Common myeloid progenitor, CD34-positive (primary cell): ENCODE measurements around the gene SPRR2G. TPM values are rescaled to one million over a fixed set of nuclear protein-coding genes. Genes with fewer than 3 reads are reported as not detected.
"Not testable (repeated sequence)": the region's sequence is repeated elsewhere in the genome, so short reads cannot be mapped to it uniquely, and the experiment has no call there.

Source experiments
- CTCF ChIA-PET: fragments of 350-600 bp; sonication (Branson Sonifier 250); formaldehyde crosslinking; loops from one replicate; lab custom pipeline; 2021; ENCODE audit warnings: antibody characterized with exemption; lab: Charles Lee
- POLR2A ChIA-PET: fragments of 350-600 bp; sonication (Branson Sonifier 250); formaldehyde crosslinking; loops from one replicate; lab custom pipeline; 2021; ENCODE audit warnings: antibody characterized with exemption; lab: Charles Lee
- DNase-seq, 3 donors: peaks; one replicate each; pipeline versions ENCODE4 v3.0.0 to v3.0.0-alpha.2; 2013
- H3K27ac ChIP-seq, 2 experiments: 1 replicate in 1 of 2; 2 replicates in 1 of 2; pipeline ENCODE4 v1.7.0; 2013; ENCODE audit warnings: inconsistent platforms in 2 of 2, low read length in 2 of 2, mild to moderate bottlenecking in 2 of 2, low read depth in 1 of 2, moderate library complexity in 1 of 2; ENCODE audit not compliant: severe bottlenecking in 2 of 2, insufficient read depth in 1 of 2, poor library complexity in 1 of 2
- H3K27me3 ChIP-seq, 5 experiments: replicated peaks in 2 of 5; 1 replicate in 3 of 5; 2 replicates in 2 of 5; pipeline versions ENCODE4 v1.6.1 to v1.7.0; 2013; ENCODE audit warnings: low read length in 4 of 5, mild to moderate bottlenecking in 2 of 5, moderate library complexity in 2 of 5, inconsistent platforms in 1 of 5; ENCODE audit not compliant: insufficient read depth in 5 of 5, control insufficient read depth in 4 of 5
- H3K36me3 ChIP-seq, 4 experiments: 1 replicate in 2 of 4; 2 replicates in 2 of 4; pipeline versions ENCODE4 v1.6.1 to v1.7.0; 2013; ENCODE audit warnings: low read length in 3 of 4, control low read depth in 1 of 4, mild to moderate bottlenecking in 1 of 4; ENCODE audit not compliant: control insufficient read depth in 4 of 4, insufficient read depth in 4 of 4
- H3K4me1 ChIP-seq, 4 experiments: 1 replicate in 3 of 4; 2 replicates in 1 of 4; pipeline versions ENCODE4 v1.6.1 to v1.7.1; 2013; ENCODE audit warnings: low read length in 3 of 4, mild to moderate bottlenecking in 3 of 4, control low read depth in 1 of 4, inconsistent platforms in 1 of 4, moderate library complexity in 1 of 4; ENCODE audit not compliant: control insufficient read depth in 4 of 4, insufficient read depth in 4 of 4; ENCODE audit errors: control extremely low read depth in 1 of 4
- H3K4me3 ChIP-seq, 7 experiments: 1 replicate in 4 of 7; 2 replicates in 3 of 7; pipeline versions ENCODE4 v1.5.1 to v1.7.0; 2013; ENCODE audit warnings: mild to moderate bottlenecking in 7 of 7, low read length in 6 of 7, moderate library complexity in 6 of 7, inconsistent platforms in 2 of 7, low read depth in 2 of 7, control low read depth in 1 of 7; ENCODE audit not compliant: insufficient read depth in 4 of 7, control insufficient read depth in 1 of 7; ENCODE audit errors: extremely low read depth in 1 of 7
- H3K9me3 ChIP-seq, 5 experiments: 1 replicate in 4 of 5; 2 replicates in 1 of 5; pipeline versions ENCODE4 v1.6.1 to v1.7.1; 2013; ENCODE audit warnings: low read length in 4 of 5, mild to moderate bottlenecking in 2 of 5, inconsistent platforms in 1 of 5, low read depth in 1 of 5, moderate library complexity in 1 of 5; ENCODE audit not compliant: control insufficient read depth in 4 of 5, insufficient read depth in 2 of 5; ENCODE audit errors: control extremely low read depth in 1 of 5
- WGBS: methylation state at CpG from one replicate; pipeline ENCODE4 v1.1.5; 2013; ENCODE audit not compliant: insufficient coverage; 5-methylcytosine and 5-hydroxymethylcytosine counted together
- polyA plus RNA-seq: library from polyadenylated mRNA; unstranded; fragments of 120-200 nt; gene quantifications from one replicate; pipeline ENCODE4 v1.2.1, GENCODE V29; 2013

The SPRR2G gene
- not detected for polyA plus RNA-seq

GRCh38 chr1:153150846-153151245 is at the start of gene SPRR2G:
SPRR2G (minus strand) TSS chr1:153150890; CDS start chr1:153150110, 780 bp downstream.
- H3K9me3 ChIP-seq: no peaks in the 10 kb centered on the region
- no peaks in the 10 kb centered on the region for H3K4me1 ChIP-seq
- ChIA-PET POLR2A (no interaction called here), CTCF (no interaction called here)
- H3K4me3 ChIP-seq: no peak within 1 kb of the TSS
- peaks cover 2 to 15% (median 6%) of the 10 kb centered on the region in 5 experiments for H3K27me3 ChIP-seq
- H3K36me3 ChIP-seq: no peaks in the 10 kb centered on the region
- no peak within 1 kb of the TSS for H3K27ac ChIP-seq
- WGBS: no CpG with 5 or more reads among the region's 1 CpG
- DNase-seq: no peak

GRCh38 chr1:153195216-153195615 is 44.5 kb upstream of the SPRR2G start:
- no peak for DNase-seq
- no peaks in the 10 kb centered on the region for H3K36me3 ChIP-seq
- 91% methylated on average over 4 of the region's 4 CpGs for WGBS
- peaks cover 0 to 5% (median 0%) of the 10 kb centered on the region in 4 experiments for H3K4me1 ChIP-seq
- H3K9me3 ChIP-seq: no peaks in the 10 kb centered on the region
- ChIA-PET CTCF (no interaction called here), POLR2A (no interaction called here)
- H3K27ac ChIP-seq: no peak overlapping the region
- peaks cover 0 to 19% (median 8%) of the 10 kb centered on the region in 5 experiments for H3K27me3 ChIP-seq
- no peak overlapping the region for H3K4me3 ChIP-seq

GRCh38 chr1:153194331-153195050 is 43.8 kb upstream of the SPRR2G start:
- ChIA-PET CTCF (no interaction called here), POLR2A (no interaction called here)
- Histone ChIP-seq H3K4me1 (peaks cover 0 to 5% (median 0%) of the 10 kb centered on the region in 4 experiments), H3K27ac (no peak overlapping the region), H3K9me3 (no peaks in the 10 kb centered on the region), H3K4me3 (no peak overlapping the region), H3K27me3 (peaks cover 0 to 22% (median 8%) of the 10 kb centered on the region in 5 experiments), H3K36me3 (no peaks in the 10 kb centered on the region)
- no peak for DNase-seq
- WGBS: 81% methylated on average over 3 of the region's 3 CpGs

GRCh38 chr1:153192697-153193096 is 42.0 kb upstream of the SPRR2G start:
- POLR2A ChIA-PET: no interaction called here
- DNase-seq: peak in 1 of 3 donors; percentile 3
- no peaks in the 10 kb centered on the region for H3K36me3 ChIP-seq
- no peak overlapping the region for H3K27ac ChIP-seq
- H3K4me1 ChIP-seq: peaks cover 0 to 5% (median 0%) of the 10 kb centered on the region in 4 experiments
- no peak overlapping the region for H3K4me3 ChIP-seq
- CTCF ChIA-PET: interaction anchor here (1.0 to 2.5 kb wide), 5 partner anchors 29 to 322 kb away, joined by 3 to 13 read pairs (median 3); no protein-coding TSS in a partner anchor
- no peaks in the 10 kb centered on the region for H3K9me3 ChIP-seq
- 20% methylated on average over 1 of the region's 3 CpGs for WGBS
- H3K27me3 ChIP-seq: peaks cover 0 to 20% (median 8%) of the 10 kb centered on the region in 5 experiments

- 30% methylated on average over 3 of the region's 3 CpGs for WGBS
- peaks cover 0 to 18% (median 8%) of the 10 kb centered on the region in 5 experiments for H3K27me3 ChIP-seq
- DNase-seq: peak in 1 of 3 donors; percentile 1
These were observed 39.7 kb upstream of the SPRR2G start for GRCh38 chr1:153190373-153190772.

GRCh38 chr1:153188301-153188700 is 37.6 kb upstream of the SPRR2G start:
- H3K27ac ChIP-seq, H3K4me1 ChIP-seq, POLR2A ChIA-PET, DNase-seq, H3K4me3 ChIP-seq, H3K36me3 ChIP-seq, H3K9me3 ChIP-seq, CTCF ChIA-PET: not testable (repeated sequence)
- peaks cover 0 to 13% (median under 1%) of the 10 kb centered on the region in 5 experiments for H3K27me3 ChIP-seq
- 79% methylated on average over 4 of the region's 4 CpGs for WGBS

More at GRCh38 chr1:153190373-153190772, 39.7 kb upstream of the SPRR2G start:
- Histone ChIP-seq H3K9me3 (no peaks in the 10 kb centered on the region), H3K27ac (no peak overlapping the region), H3K36me3 (no peaks in the 10 kb centered on the region), H3K4me3 (no peak overlapping the region), H3K4me1 (peaks cover 0 to 5% (median 0%) of the 10 kb centered on the region in 4 experiments)
- ChIA-PET CTCF (interaction anchor here (2.5 kb wide), 1 partner anchor 38 kb away, joined by 8 read pairs; no protein-coding TSS in a partner anchor), POLR2A (no interaction called here)

GRCh38 chr1:153180556-153180955 is 29.9 kb upstream of the SPRR2G start:
- Histone ChIP-seq H3K4me1 (no peaks in the 10 kb centered on the region), H3K9me3 (no peaks in the 10 kb centered on the region), H3K4me3 (no peak overlapping the region), H3K27ac (no peak overlapping the region), H3K27me3 (peaks cover 0 to 29% (median 4%) of the 10 kb centered on the region in 5 experiments), H3K36me3 (no peaks in the 10 kb centered on the region)
- no CpG with 5 or more reads among the region's 4 CpGs for WGBS
- no peak for DNase-seq
- POLR2A ChIA-PET: no interaction called here
- CTCF ChIA-PET: no interaction called here
